Measurements from ENCODE around the gene CBL. TPM values are rescaled to one million over a fixed set of nuclear protein-coding genes. Genes with fewer than 3 reads are reported as not detected.

The CBL gene
- total RNA-seq, 1 experiment from 2014 or later, result 56.4 TPM

DNA sequence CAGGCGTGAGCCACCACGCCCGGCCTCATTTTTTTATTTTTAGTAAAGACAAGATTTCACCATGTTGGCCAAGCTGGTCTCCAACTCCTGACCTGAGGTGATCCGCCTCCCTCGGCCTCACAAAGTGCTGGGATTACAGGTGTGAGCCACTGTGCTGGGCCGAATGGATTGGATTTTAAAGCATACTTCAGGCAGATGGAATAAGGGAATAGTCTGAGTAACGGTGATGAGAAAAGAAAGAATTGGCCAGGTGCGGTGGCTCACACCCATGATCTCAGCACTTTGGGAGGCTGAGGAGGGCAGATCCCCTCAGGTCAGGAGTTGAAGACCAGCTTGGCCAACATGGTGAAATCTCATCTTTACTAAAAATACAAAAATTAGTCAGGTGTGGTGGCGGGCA lies 2.1 kb upstream of the CBL start:
- no peak overlapping the region for H2BK12ac ChIP-seq (ENCODE audit: insufficient read length, low read depth, low read length)
- Mint-ChIP-seq H3K4me1 (peaks cover 24 to 34% of the 10 kb centered on the region in 2 experiments), H3K27me3 (ENCODE audit: low read depth) (no peaks in the 10 kb centered on the region), H3K36me3 (ENCODE audit: insufficient read depth in 1 of 3, low read depth in 3 of 3) (no peaks in the 10 kb centered on the region), H3K9me3 (peaks cover 0 to 3% of the 10 kb centered on the region in 2 experiments; a peak in 1 of 5 replicates), H3K27ac (no peak overlapping the region), H3K4me3 (no peak overlapping the region)
- no peak overlapping the region for H3T11ph ChIP-seq (ENCODE audit: low read length)
- no peak overlapping the region for H3K4ac ChIP-seq (ENCODE audit: low read depth, low read length)
- TF ChIP-seq, protein P1, sequence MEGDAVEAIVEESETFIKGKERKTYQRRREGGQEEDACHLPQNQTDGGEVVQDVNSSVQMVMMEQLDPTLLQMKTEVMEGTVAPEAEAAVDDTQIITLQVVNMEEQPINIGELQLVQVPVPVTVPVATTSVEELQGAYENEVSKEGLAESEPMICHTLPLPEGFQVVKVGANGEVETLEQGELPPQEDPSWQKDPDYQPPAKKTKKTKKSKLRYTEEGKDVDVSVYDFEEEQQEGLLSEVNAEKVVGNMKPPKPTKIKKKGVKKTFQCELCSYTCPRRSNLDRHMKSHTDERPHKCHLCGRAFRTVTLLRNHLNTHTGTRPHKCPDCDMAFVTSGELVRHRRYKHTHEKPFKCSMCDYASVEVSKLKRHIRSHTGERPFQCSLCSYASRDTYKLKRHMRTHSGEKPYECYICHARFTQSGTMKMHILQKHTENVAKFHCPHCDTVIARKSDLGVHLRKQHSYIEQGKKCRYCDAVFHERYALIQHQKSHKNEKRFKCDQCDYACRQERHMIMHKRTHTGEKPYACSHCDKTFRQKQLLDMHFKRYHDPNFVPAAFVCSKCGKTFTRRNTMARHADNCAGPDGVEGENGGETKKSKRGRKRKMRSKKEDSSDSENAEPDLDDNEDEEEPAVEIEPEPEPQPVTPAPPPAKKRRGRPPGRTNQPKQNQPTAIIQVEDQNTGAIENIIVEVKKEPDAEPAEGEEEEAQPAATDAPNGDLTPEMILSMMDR (conservative IDR thresholded peaks at IDR 0.05), result no peak
- no CpG with 5 or more reads among the region's 9 CpGs for WGBS (ENCODE audit: extremely low coverage, insufficient read length, low lambda C conversion rate)
- no peaks in the 10 kb centered on the region for H3K27me3 ChIP-seq (ENCODE audit: insufficient read depth, low read length)
- H3K9me3 ChIP-seq (ENCODE audit: control insufficient read depth, low read depth, low read length), result no peaks in the 10 kb centered on the region
- no peak overlapping the region for H3K18ac ChIP-seq (ENCODE audit: insufficient read length, low read depth, low read length)
- no peaks in the 10 kb centered on the region for H4K20me1 ChIP-seq (ENCODE audit: control insufficient read depth, insufficient read depth, insufficient read length)
- H2BK120ac ChIP-seq (ENCODE audit: low read depth, low read length, poor library complexity, severe bottlenecking), result no peak overlapping the region
- no peak overlapping the region for H2BK15ac ChIP-seq (ENCODE audit: low read depth, low read length)
- H4K8ac ChIP-seq (replicated peaks; ENCODE audit: insufficient read length, low read depth, low read length), result no peak overlapping the region
- no peak overlapping the region for H3K9ac ChIP-seq (ENCODE audit: extremely low read depth, insufficient read length, low read length)
- H4K91ac ChIP-seq (ENCODE audit: insufficient read length, low read depth, low read length), result no peak overlapping the region
- no peak overlapping the region for H2AFZ ChIP-seq (ENCODE audit: low read length)
- no peak overlapping the region for H3K4me2 ChIP-seq (ENCODE audit: insufficient read depth, insufficient read length, low read length)
- no peak overlapping the region for H3K14ac ChIP-seq (ENCODE audit: insufficient read depth, low read length)
- no peak overlapping the region for H3K56ac ChIP-seq (ENCODE audit: insufficient read length, low read depth, low read length)
- no peak for DNase-seq
- no peak overlapping the region for H2BK20ac ChIP-seq (ENCODE audit: low read depth, low read length, poor library complexity, severe bottlenecking)
- no peak overlapping the region for H2BK5ac ChIP-seq (ENCODE audit: insufficient read length, low read length)
- H3K79me2 ChIP-seq (ENCODE audit: insufficient read depth, low read length), result peaks cover 15% of the 10 kb centered on the region; the same call in 1 of the 2 replicates
- H3K23me2 ChIP-seq (ENCODE audit: insufficient read length, low read depth, low read length, poor library complexity, severe bottlenecking), result peaks cover 9% of the 10 kb centered on the region
- no peak overlapping the region for H3K23ac ChIP-seq (ENCODE audit: insufficient read length, low read depth, low read length)
- no peak overlapping the region for H2AK5ac ChIP-seq (ENCODE audit: insufficient read length, low read length)
- no peak overlapping the region for H4K5ac ChIP-seq (ENCODE audit: insufficient read length, low read depth, low read length)
- no peak overlapping the region for H3K27ac ChIP-seq (ENCODE audit: insufficient read length, low read depth, low read length)
- H3K79me1 ChIP-seq (ENCODE audit: insufficient read depth, low read depth, low read length, poor library complexity, severe bottlenecking), result no peaks in the 10 kb centered on the region
- H3K4me1 ChIP-seq (ENCODE audit: insufficient read depth, low read length), result no peaks in the 10 kb centered on the region

Measured in H9 (cell line).